Suprapubic skin (tissue), 4 donors: ENCODE data around the gene CAMK2G. TPM values are rescaled to one million over a fixed set of nuclear protein-coding genes. Genes with fewer than 3 reads are reported as not detected.

Experiments
- DNase-seq, 2 donors: peaks; one replicate each; pipeline ENCODE4 v3.0.0-alpha.2; 2019; ENCODE audit warnings: low spot score in 2 of 2
- H3K27ac ChIP-seq: fragments of 200-600 bp; sonication (generic); one replicate; pipeline ENCODE4 v1.5.1; 2019
- H3K27me3 ChIP-seq: fragments of 200-600 bp; sonication (generic); one replicate; pipeline ENCODE4 v1.5.1; 2019
- H3K36me3 ChIP-seq: fragments of 200-600 bp; sonication (generic); one replicate; pipeline ENCODE4 v1.5.1; 2019
- H3K4me1 ChIP-seq: fragments of 200-600 bp; sonication (generic); one replicate; pipeline ENCODE4 v1.5.1; 2019
- H3K4me3 ChIP-seq: fragments of 200-600 bp; sonication (generic); one replicate; pipeline ENCODE4 v1.5.1; 2019; ENCODE audit warnings: mild to moderate bottlenecking
- H3K9me3 ChIP-seq: fragments of 200-600 bp; sonication (generic); one replicate; pipeline ENCODE4 v1.5.1; 2019
- EP300 ChIP-seq: sonication (generic); formaldehyde crosslinking; IDR thresholded peaks from one replicate; pipeline ENCODE4 v1.6.1; 2017; ENCODE audit warnings: antibody characterized with exemption
- POLR2A ChIP-seq, 2 donors: fragments of 450-650 bp; IDR thresholded peaks; one replicate each; pipeline ENCODE4 v1.6.1; 2017; ENCODE audit warnings: antibody characterized with exemption in 2 of 2, mild to moderate bottlenecking in 2 of 2, moderate library complexity in 2 of 2
- POLR2AphosphoS5 ChIP-seq, 3 donors: sonication (generic); formaldehyde crosslinking; IDR thresholded peaks; one replicate each; pipeline ENCODE4 v1.6.1; 2017; ENCODE audit warnings: antibody characterized with exemption in 3 of 3
- WGBS: methylation state at CpG from one replicate; pipeline ENCODE4 v1.1.5; 2018; 5-methylcytosine and 5-hydroxymethylcytosine counted together
- total RNA-seq, 4 donors: library from RNA; depleted of rRNA; stranded (reverse); fragments of >200 nt; gene quantifications; one replicate each; pipeline ENCODE4 v1.1.0, GENCODE V29; 2016
- TF ChIP-seq, protein P1 (sequence below), 2 donors: fragments of 200-600 bp in 1 of 2; fragments of 450-650 bp in 1 of 2; sonication (generic) in 1 of 2; IDR thresholded peaks; one replicate each; pipeline ENCODE4 v1.5.1; 2016 to 2019; ENCODE audit warnings: antibody characterized with exemption in 2 of 2, mild to moderate bottlenecking in 1 of 2, moderate library complexity in 1 of 2

CAMK2G gene
- total RNA-seq, 4 donors from 2014 or later, result 16.9 to 35.2 (median 20.6) TPM

DNA sequence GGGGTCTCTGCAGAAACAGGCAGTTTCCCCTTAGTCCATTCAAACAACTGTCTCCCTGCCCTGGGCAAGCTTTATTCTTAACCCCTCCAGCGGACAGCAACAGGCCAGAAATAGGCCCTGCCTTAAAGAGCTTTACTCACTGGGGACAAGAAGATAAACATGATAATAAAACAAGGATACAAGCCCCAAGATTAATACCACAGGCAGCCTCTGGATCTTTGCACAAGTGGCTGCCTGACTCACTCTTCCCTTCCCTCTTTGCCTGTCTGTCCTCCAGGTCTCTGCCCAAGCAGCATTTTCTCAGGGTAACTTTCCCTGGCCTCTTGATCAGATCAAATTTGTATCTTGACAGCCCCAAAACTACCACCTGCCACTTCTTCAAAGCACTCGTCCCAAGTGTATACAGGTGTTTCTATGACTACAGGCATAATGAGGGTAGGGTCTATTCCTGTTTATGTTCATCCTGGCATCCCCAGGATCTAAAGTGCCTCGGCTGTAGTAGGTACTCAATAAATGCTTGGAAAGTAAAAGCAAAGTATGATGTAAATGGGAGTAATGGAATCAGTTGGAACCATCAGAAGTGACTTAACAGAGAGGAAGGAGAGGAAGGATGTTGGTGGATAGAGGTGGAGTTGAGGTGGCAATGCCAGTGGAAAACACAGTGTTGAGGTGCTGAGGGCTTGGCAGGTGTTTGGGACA, 7.0 kb upstream of the CAMK2G start:
- no peak overlapping the region for H3K4me3 ChIP-seq
- no peaks in the 10 kb centered on the region for H3K36me3 ChIP-seq
- peaks cover 20% of the 10 kb centered on the region for H3K4me1 ChIP-seq
- no peaks in the 10 kb centered on the region for H3K27me3 ChIP-seq
- H3K27ac ChIP-seq, result no peak overlapping the region
- 81% methylated on average over 3 of the region's 3 CpGs for WGBS
- TF ChIP-seq POLR2A (IDR thresholded peaks at IDR 0.05), result no peak
- no peak for TF ChIP-seq POLR2AphosphoS5 (IDR thresholded peaks at IDR 0.05)
- no peak for TF ChIP-seq EP300
- TF ChIP-seq, protein P1, sequence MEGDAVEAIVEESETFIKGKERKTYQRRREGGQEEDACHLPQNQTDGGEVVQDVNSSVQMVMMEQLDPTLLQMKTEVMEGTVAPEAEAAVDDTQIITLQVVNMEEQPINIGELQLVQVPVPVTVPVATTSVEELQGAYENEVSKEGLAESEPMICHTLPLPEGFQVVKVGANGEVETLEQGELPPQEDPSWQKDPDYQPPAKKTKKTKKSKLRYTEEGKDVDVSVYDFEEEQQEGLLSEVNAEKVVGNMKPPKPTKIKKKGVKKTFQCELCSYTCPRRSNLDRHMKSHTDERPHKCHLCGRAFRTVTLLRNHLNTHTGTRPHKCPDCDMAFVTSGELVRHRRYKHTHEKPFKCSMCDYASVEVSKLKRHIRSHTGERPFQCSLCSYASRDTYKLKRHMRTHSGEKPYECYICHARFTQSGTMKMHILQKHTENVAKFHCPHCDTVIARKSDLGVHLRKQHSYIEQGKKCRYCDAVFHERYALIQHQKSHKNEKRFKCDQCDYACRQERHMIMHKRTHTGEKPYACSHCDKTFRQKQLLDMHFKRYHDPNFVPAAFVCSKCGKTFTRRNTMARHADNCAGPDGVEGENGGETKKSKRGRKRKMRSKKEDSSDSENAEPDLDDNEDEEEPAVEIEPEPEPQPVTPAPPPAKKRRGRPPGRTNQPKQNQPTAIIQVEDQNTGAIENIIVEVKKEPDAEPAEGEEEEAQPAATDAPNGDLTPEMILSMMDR (IDR thresholded peaks at IDR 0.05), result no peak
- H3K9me3 ChIP-seq, result no peaks in the 10 kb centered on the region
- no peak for DNase-seq

GRCh38 chr10:73879296-73880173, 5.2 kb upstream of the CAMK2G start:
- Histone ChIP-seq H3K9me3 (no peaks in the 10 kb centered on the region), H3K4me3 (no peak overlapping the region), H3K4me1 (peaks cover 30% of the 10 kb centered on the region), H3K27me3 (no peaks in the 10 kb centered on the region), H3K36me3 (no peaks in the 10 kb centered on the region), H3K27ac (no peak overlapping the region)
- 15% methylated on average over 14 of the region's 14 CpGs for WGBS
- TF ChIP-seq EP300, result no peak
- TF ChIP-seq POLR2A (IDR thresholded peaks at IDR 0.05), result no peak
- TF ChIP-seq POLR2AphosphoS5 (IDR thresholded peaks at IDR 0.05), result peak in 2 of 3 donors; percentile 12 to 39
- TF ChIP-seq, protein P1 (IDR thresholded peaks at IDR 0.05), result peak; percentile 95 to 97
- DNase-seq, result peak; percentile 89 to 93

GRCh38 chr10:73878365-73878764, 4.0 kb upstream of the CAMK2G start:
- Histone ChIP-seq H3K4me3 (no peak overlapping the region), H3K36me3 (no peaks in the 10 kb centered on the region), H3K27ac (no peak overlapping the region), H3K27me3 (no peaks in the 10 kb centered on the region), H3K4me1 (peaks cover 36% of the 10 kb centered on the region), H3K9me3 (no peaks in the 10 kb centered on the region)
- 83% methylated on average over 1 of the region's 1 CpG for WGBS
- TF ChIP-seq POLR2AphosphoS5 (IDR thresholded peaks at IDR 0.05), result no peak
- TF ChIP-seq, protein P1 (IDR thresholded peaks at IDR 0.05), result no peak
- TF ChIP-seq POLR2A (IDR thresholded peaks at IDR 0.05), result no peak
- no peak for TF ChIP-seq EP300
- no peak for DNase-seq

- no peak overlapping the region for H3K4me3 ChIP-seq
- WGBS, result 94% methylated on average over 9 of the region's 9 CpGs
- no peaks in the 10 kb centered on the region for H3K27me3 ChIP-seq
- TF ChIP-seq, protein P1 (IDR thresholded peaks at IDR 0.05), result no peak
- TF ChIP-seq POLR2A (IDR thresholded peaks at IDR 0.05) (no peak), EP300 (no peak), POLR2AphosphoS5 (IDR thresholded peaks at IDR 0.05) (no peak)
- peaks cover 43% of the 10 kb centered on the region for H3K4me1 ChIP-seq
- no peaks in the 10 kb centered on the region for H3K36me3 ChIP-seq
- H3K27ac ChIP-seq, result no peak overlapping the region
- DNase-seq, result no peak
- no peaks in the 10 kb centered on the region for H3K9me3 ChIP-seq
Observed at GRCh38 chr10:73877533-73878160, 3.3 kb upstream of the CAMK2G start.
